Measurements from ENCODE around the gene ANAPC1.
"Not testable (repeated sequence)": the region's sequence is repeated elsewhere in the genome, so short reads cannot be mapped to it uniquely, and the experiment has no call there.

ANAPC1 gene

GRCh38 chr2:111883661-111884591 lies at the start of gene ANAPC1:
ANAPC1 (minus strand) TSS chr2:111884193; CDS start chr2:111880825, 3,368 bp downstream.
- DNase-seq = peak; percentile 88

- DNase-seq = no peak
These were observed 48.9 kb upstream of the ANAPC1 start for GRCh38 chr2:111932841-111933291.

GRCh38 chr2:111930875-111931274 lies 46.9 kb upstream of the ANAPC1 start:
- no peak for DNase-seq

- DNase-seq = no peak
These were observed 46.4 kb upstream of the ANAPC1 start for GRCh38 chr2:111930409-111930808.

GRCh38 chr2:111927723-111928122 lies 43.7 kb upstream of the ANAPC1 start:
- no peak for DNase-seq

GRCh38 chr2:111924617-111925107 lies 40.7 kb upstream of the ANAPC1 start:
- DNase-seq = no peak

GRCh38 chr2:111923276-111923804 lies 39.3 kb upstream of the ANAPC1 start:
- DNase-seq = no peak

- no peak for DNase-seq
These were observed 36.0 kb upstream of the ANAPC1 start for GRCh38 chr2:111919794-111920608.

- no peak for DNase-seq
These were observed 35.4 kb upstream of the ANAPC1 start for GRCh38 chr2:111919365-111919764.

GRCh38 chr2:111918383-111918806 lies 34.4 kb upstream of the ANAPC1 start:
- no peak for DNase-seq

- DNase-seq = no peak
These were observed 33.1 kb upstream of the ANAPC1 start for GRCh38 chr2:111917106-111917505.

GRCh38 chr2:111912547-111912946 lies 28.6 kb upstream of the ANAPC1 start:
- no peak for DNase-seq

- not testable (repeated sequence) for DNase-seq
These were observed 27.4 kb upstream of the ANAPC1 start for GRCh38 chr2:111911295-111911977.

- DNase-seq = no peak
These were observed 26.8 kb upstream of the ANAPC1 start for GRCh38 chr2:111910609-111911277.

GRCh38 chr2:111909997-111910396 lies 26.0 kb upstream of the ANAPC1 start:
- DNase-seq = not testable (repeated sequence)

GRCh38 chr2:111909079-111909478 lies 25.1 kb upstream of the ANAPC1 start:
- DNase-seq = no peak

GRCh38 chr2:111908578-111908977 lies 24.6 kb upstream of the ANAPC1 start:
- no peak for DNase-seq

- no peak for DNase-seq
These were observed 22.2 kb upstream of the ANAPC1 start for GRCh38 chr2:111905990-111906735.

GRCh38 chr2:111905475-111905869 lies 21.5 kb upstream of the ANAPC1 start:
- not testable (repeated sequence) for DNase-seq

- no peak for DNase-seq
These were observed 20.9 kb upstream of the ANAPC1 start for GRCh38 chr2:111904726-111905474.
